Cortex of kidney (tissue), 1 donor: ENCODE measurements around the gene TAPT1.
"Not testable (repeated sequence)": the region's sequence is repeated elsewhere in the genome, so short reads cannot be mapped to it uniquely, and the experiment has no call there.

Source experiments
- DNase-seq: peaks from one replicate; lab custom pipeline; 2025; lab: John Stamatoyannopoulos, UW

The TAPT1 gene, protein sequence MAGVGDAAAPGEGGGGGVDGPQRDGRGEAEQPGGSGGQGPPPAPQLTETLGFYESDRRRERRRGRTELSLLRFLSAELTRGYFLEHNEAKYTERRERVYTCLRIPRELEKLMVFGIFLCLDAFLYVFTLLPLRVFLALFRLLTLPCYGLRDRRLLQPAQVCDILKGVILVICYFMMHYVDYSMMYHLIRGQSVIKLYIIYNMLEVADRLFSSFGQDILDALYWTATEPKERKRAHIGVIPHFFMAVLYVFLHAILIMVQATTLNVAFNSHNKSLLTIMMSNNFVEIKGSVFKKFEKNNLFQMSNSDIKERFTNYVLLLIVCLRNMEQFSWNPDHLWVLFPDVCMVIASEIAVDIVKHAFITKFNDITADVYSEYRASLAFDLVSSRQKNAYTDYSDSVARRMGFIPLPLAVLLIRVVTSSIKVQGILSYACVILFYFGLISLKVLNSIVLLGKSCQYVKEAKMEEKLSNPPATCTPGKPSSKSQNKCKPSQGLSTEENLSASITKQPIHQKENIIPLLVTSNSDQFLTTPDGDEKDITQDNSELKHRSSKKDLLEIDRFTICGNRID

DNA sequence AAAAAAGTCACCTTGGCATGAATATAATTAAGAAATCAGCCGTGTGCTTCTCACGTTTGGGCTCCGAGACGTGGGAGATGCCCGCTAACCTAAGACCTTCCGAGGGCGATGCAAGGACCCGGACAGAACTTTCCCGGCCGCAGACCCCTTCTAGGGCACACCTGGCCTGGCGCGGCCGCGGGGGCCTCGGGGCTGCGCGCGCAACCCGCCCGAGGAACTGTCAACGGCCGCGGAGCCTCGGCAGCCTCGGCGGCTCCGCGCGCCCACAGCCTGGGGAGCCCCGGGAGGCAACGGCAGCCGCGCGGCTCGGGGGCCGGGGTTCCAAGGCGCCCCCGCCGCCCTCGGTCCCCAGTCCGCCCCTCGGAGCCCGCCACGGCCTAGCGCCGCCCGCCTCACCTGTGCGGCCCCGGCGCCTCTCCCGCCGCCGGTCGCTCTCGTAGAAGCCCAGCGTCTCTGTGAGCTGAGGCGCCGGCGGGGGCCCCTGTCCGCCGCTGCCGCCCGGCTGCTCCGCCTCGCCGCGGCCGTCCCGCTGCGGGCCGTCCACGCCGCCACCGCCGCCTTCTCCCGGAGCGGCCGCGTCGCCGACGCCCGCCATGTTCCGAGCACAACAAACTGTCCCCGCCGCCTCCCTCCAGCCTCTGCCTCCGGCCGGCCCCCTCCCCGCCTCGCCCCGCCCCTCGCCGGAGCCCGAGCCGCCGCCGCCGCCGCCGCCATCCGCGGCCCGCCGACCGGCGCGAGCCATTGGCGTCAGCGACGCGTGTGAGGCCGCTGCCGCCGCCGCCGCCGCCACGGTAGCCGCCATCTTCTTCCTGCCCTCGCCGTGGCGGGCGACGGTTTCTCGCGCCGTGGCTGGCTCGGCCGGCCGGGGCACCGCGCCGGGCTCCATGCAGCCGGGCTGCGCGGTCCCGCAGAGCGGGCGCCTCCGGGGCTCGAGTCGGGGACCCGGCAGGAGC lies at the start of gene TAPT1:
TAPT1 (minus strand) TSS at position 609 of the 953 bp plus-strand sequence; CDS start at position 595, 14 bp downstream.
- DNase-seq, result no peak

DNA sequence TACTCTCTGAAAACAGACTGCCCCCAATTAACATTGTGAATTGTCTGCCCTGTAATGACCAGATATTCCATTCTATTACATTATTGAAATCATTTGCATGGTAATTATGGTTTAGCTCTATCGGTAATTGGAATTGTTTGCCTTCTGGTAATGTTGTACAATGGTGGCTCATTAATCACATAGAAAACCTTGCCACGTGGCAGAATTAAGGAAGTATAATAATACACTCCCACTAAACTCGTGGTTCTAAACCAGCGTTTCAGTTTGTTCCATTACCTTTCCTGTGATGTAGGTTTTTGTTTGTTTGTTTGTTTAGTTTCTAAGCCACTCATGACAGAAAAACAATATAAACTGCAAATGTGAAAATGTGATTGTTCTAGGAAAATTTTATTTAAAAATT lies 45.1 kb upstream of the TAPT1 start:
- DNase-seq, result no peak

DNA sequence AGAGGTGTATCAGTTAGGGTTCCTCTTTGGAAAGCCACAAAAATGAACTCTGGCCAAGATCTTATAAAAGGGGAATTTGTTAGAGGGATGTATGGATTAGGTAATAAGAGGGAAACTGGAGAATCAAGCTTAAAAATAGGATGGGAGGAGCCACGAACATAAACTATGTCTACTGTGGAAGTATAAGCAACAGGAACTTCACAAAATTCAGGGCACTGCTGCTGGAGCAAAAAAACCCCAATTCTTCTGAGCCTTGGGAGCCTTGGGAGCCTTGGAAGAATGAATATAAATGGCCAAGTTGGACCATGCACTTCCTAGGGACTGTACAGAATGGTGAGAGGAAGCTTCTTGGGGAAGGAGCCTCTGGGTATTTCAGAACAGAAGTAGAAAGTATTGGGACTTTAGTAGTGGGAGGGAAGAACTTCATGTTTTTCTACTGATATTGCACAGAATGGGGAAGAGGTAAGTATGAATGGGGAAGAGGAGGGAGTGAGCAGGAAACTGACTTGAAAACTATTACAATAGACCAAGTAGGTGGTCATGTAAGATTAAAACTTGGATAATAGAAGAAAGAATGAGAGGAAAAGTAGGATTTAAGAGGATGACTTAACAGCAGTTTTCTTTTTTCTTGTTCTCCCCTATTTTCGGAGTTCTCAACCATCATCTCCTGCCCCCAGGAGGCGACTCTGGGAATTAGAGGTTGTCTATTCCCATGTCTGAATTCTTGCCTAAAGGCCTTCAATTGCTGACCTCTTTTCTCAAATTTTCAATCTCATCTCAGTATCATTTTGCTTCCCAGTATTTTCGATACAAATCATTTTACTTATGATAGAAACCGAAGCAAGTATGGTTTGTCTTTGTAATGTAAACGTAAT lies 44.4 kb upstream of the TAPT1 start:
- DNase-seq, result no peak

DNA sequence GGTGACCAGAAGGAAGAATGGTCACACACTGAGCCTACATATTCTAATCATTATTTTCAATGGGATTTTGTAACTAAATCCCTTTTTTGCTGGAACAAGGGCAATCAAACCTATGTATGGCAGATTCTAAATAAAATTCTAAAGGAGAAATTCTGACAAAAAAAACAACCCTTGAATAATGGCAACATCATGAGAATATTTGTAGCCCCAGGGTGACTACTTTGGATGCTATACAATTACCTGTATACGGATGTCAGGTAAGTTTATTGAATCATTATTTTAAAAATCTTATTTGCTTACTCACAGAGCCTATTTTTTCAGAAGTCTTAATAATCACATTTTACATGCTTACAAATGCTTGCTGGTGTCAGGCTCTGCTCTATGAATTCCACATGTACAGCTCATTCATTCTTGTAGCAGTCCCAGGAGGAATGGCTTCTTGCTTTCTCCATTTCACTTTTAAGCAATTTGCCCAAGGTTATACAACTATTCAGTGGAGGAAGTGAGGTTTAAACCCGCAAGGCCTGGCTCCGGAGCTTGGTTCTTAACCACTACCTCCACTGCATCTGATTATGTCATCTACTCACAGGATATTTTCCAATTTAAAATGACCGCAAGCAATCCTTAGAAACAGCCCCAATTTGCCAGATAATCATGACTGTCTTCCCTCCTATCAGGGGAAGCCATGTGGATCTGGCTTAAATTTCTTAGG lies 43.6 kb upstream of the TAPT1 start:
- not testable (repeated sequence) for DNase-seq

DNA sequence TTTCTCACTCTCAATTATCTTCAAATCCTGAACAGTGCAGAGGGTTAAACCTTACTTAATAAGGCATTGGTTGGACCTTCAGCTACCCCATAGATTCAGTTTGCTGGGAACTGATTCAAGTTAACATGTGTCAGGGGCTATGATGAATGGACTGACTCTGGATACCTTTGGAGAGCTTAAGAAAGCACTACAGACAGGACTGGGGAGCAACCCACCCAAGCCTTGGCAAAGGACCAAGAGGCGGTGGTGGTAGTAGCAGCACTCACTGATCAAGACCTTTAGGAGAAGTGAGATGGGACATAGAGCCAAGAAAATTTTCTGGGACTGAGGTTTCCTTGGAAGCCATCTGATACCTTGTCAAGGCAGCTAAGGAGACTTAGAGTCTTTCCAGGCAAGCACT lies 43.0 kb upstream of the TAPT1 start:
- DNase-seq, result no peak

DNA sequence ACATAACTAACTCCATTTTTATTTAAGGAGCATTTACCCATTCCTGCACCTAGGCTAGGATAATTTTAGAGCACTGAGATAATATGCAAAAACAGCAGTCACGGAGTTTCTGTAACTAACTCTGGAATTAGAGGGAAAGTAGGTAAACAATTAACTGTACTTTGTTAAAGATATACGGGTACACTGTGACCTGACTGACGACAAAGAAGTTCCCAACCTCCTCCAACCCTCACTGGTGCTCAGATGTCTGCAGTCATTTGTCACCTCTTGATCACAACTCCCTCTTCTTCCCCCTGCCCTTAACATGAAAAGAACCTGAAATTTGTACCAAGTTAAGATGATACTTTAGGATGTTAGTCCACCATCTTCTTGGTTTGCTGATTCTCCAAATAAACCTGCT lies 42.0 kb upstream of the TAPT1 start:
- no peak for DNase-seq

DNA sequence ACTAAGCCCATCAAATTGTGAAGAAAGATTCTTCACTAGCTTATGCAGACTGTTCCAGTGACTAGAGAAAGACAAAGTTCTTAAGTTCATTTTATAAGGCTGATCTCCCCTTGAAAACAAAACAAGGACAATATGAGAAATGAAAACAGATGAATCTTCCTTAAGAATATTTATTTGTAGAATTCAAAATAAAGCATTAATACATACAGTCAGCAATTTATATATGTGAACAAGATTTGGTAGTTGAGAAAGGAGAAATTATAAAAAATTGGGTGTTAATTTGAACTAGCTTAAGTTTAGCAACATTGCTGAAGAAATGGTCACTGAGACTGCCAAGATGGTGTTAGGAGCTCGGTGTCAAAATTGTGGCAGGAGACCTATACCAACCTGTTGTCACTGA lies 41.4 kb upstream of the TAPT1 start:
- no peak for DNase-seq

DNA sequence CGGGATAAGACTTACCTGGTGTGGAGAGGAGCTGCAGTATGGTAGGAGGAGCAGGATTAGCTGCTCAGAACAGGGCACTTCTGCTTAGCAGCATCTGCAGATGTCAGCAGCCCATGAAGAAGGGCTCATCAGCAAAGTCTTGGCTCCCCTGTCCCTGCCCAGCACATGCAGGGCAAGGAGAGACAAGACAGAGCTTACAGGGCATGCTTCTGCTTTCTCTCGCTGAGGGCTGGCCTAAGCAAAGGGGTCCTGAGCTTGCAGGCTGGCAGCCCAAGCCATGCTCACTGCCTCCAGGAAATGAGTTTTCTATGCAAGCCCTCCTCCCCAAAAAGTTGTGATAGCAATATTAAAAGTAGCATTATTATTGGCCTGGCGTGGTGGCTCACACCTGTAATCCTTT lies 39.5 kb upstream of the TAPT1 start:
- DNase-seq, result no peak

DNA sequence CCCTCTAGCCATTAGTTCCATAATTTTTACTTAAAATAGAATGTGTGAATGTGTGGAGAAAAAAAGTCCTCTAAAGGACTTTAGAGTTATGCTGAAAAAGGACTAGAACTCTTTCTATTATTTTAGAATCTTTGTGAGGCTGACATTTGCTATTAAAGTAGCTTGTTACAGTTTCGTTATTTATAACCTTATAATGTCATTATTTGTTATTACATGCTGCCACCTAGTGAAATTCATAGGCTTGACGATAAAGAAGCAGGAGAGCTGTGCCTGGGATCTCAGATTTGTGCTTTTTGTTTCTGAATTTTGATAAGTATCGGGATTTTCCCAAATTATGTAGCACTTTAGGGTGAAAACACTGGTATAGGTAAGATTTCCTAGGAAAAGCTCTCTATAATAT lies 38.5 kb upstream of the TAPT1 start:
- no peak for DNase-seq

DNA sequence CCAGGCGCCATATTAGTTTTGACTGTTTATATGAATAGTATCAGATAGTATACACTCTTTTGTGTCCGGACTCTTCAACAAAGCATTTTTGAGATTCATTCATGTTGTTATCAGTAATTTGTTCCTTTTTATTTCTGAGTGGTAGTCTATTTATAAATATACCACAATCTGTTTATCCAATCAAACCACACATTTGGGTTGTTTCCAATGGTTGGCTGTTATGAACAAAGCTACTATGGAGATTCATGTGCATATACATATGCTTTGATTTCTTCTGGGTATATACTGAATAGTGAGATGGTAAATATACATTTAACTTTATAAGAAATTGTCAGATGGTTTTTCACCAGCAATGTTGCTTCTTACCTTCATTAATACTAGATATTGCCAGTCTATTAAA lies 36.8 kb upstream of the TAPT1 start:
- no peak for DNase-seq

DNA sequence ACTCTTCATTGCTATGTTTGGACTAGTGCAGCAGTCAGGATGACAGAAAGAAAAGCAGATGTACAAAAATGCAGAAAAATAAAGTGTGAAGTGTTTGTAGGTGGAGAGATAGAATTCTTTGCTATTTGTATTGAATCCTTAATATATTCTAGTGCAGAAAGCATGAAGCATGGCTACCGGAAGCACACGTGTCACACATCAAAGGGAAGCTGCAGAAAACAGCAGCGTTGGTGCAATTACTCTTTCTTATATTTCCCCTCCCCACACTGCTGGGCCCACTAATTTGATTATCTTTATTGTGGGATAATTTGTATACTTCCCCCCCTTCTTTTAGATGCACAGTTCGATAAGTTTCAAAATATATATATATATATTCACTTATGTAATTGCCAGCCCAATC lies 35.9 kb upstream of the TAPT1 start:
- DNase-seq, result no peak

DNA sequence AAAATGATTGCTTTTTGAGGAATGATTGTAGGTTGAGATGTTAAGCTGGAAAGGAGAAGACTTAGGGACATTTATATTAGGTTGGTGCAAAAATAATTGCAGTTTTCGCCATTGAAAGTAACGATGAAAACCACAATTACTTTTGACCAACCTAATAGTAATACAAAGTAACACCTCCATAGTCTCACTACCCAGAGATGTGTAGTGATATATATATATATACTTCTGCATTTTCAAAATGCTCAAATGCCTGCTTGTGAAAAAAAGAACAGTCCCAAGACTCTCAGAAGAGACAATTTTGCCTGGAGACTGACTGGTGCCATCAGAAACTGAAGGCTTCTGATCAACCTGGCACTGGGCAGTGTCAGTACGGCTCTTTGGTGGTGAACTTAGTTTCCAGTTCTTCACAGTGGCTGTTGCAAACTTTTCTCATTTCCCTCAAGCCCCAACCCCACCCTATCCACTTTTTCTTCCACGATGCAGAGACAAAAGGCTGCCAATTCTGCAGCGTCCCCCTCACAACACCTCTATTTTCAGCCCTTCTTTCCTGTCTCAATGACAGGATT lies 35.1 kb upstream of the TAPT1 start:
- DNase-seq, result no peak

DNA sequence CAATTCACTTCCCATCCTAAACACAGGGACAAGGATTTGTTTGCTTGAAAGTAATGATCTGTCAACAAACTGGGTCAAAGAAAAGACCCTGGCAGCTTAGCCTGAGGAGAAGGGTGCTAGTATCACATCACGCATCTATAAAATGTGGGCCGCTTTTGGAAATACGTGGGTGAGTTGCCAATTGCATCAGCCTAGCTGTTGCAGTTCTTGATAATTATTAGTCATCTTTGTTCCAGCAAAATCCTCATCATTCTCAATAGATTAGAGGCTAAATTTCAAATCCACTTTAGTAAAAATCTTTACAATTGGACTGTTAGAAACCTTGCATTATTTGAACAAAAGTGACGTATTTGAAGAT lies 33.6 kb upstream of the TAPT1 start:
- no peak for DNase-seq

DNA sequence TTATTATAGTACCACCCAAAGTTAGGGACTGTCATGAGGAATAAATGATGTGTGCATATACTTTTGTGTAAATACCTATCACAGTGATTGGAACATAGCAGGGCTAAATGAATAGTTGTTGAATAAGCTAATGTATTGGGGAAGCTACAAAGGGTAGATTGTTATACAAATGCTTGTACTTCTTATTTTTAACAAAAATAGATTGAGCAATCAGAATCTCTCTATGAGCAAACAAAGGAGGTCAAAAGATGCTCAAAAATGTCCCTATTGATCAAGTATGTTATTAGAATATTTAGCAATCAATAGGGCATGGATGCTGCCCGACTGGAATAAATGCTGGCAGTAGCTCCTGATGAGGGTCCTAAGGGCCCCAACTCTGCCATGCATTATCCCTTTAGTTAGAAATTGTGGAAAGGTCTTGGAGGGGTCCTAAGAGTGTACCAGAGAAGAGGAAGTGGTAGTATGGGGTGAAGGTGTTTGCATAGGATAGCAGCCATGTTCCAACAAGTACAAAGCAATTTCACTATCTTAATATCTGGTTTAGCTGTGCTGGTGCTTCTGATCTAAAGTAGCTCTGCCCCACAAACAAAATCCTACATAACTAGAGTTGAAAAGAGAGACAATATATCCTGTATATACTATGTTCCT lies 33.1 kb upstream of the TAPT1 start:
- no peak for DNase-seq

DNA sequence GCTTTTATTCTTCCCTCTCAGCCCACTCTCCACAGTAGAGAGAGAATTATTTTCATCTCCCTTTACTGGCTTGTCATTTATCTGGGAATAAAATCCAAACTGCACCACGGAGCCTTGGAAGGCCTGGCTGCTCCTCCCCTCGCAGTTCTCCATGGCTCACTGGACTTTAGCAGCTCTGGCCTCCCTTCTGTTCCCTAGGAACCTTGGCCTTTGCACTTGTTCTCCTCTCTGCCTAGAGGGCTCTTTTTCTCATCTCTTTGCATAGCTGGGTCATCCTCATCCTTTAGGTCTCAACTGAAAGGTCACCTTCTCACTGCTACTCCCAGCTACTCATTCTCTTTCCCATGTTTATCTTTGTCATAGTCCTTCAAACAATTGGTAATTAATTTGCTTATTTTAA lies 31.3 kb upstream of the TAPT1 start:
- DNase-seq, result no peak

DNA sequence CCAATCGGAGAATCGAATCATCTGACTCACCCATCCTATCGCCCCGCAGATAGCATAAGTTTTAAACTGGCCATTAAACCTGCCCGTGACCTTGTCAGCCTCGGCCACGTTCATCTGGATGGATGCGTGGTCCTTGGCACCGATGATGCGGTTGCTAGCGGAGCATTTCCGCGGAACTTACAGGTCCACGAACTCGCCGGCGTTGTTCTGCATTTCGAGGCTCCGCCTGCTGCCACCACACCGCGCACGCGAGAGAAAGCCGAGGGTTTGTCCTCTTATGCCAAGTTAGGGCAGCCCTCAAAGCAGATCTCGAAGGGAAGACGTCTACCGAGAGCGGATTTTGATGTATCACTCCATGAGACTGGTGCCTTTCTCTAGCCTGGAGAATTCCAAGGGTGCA lies 30.1 kb upstream of the TAPT1 start:
- no peak for DNase-seq

DNA sequence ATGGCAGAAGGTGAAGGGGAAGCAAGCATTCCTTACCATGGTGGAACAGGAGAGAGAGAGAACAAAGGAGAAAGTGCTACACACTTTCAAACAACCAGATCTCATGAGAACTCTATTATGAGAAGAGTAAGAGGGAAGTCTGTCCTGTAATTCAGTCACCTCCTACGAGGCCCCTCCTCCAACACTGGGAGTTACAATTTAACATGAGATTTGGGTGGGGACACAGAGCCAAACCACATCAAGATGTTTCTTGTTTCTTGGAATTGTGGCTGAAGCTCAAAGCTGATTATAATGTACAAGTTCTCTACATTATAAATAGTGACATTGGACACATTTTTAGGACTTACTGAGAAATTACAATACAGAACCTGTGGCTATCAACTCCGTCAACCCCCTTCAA lies 29.5 kb upstream of the TAPT1 start:
- no peak for DNase-seq

DNA sequence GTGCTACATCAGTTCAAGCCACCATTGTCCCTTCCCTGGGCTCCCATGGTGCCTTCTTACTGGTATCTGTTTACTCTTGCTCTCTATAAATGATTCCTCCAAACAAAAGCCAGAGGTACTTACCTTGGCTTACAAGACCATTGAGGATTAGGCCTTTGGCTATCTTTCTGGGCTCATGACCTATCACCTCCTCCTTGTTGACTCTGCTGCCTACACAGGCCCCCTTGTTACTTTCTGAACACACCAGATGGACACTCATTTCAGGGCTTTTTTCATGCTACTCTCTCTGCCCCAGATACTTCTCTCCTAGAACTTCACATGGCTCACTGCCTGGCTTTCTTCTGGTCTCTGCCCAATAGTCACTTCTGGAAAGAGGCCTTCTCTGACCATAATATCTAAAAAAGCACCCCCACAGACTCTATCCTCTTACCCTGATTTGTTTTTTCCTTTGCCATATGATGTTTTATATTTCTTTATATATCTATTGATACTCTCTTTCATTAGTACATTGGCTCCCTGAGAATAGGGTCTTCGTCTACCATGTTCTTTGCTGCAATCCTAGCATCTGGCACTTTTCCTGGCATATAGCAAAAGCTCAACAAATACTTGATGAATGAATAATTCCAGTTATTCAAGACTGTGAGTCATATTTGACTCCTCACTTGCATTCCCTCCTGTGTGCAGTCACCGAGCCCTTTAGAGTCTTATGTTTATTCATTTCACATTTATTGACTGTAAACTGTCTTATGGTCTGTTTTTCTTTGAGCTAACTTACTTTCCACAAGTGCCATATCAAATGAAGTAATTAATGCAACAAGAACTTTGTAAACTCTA lies 27.1 kb upstream of the TAPT1 start:
- no peak for DNase-seq

DNA sequence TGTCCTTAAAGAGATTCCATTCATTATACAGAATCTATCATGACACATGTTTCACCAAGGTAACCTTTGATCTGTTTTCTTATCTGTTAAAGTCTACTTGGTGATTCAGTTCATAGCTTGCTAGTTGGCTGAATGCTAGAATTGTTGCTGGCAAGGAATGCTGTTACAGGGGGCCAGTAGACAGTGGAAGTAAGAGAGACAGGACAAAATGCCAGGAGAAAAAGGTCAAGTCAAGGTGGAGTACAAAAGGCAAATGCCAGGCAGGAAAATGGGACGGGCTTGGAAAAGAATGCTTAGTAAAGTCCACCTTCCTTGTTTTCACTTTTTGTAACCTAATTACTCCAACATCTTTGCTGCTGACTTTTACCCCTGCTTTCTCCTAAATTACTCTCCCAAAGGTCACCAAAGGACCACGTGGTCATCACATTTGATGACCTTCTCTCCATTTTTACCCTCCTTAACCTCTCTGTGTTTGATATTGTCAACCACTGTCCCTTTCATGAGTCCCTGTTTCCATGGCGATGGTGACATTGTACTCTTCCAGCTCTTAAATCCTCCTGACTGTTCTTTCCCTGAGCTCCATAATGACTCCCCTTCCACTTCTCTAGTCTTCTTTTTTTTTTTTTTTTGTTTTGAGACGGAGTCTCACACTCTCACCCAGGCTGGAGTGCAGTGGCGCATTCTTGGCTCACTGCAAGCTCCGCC lies 24.5 kb upstream of the TAPT1 start:
- DNase-seq, result no peak
